ENCODE results near the gene PVR. TPM values are rescaled to one million over a fixed set of nuclear protein-coding genes. Genes with fewer than 3 reads are reported as not detected.
"Not testable (repeated sequence)": the region's sequence is repeated elsewhere in the genome, so short reads cannot be mapped to it uniquely, and the experiment has no call there.

PVR gene
- total and polyA plus RNA-seq, 12 donors = 28.7 to 57.8 (median 45.0) TPM

- DNase-seq = peak in 1 of 7 donors; percentile 36
- TF ChIP-seq POLR2A (IDR thresholded peaks at IDR 0.05) (no peak), CTCF (IDR thresholded peaks at IDR 0.05) (no peak)
- Histone ChIP-seq H3K9me3 (replicated peaks in 1 of 3) (no peaks in the 10 kb centered on the region), H3K4me1 (replicated peaks in 1 of 2) (no peaks in the 10 kb centered on the region), H3K4me3 (no peak overlapping the region), H3K27ac (no peak overlapping the region), H3K36me3 (replicated peaks in 1 of 2) (no peaks in the 10 kb centered on the region), H3K27me3 (no peaks in the 10 kb centered on the region)
- WGBS, 4 donors = 58 to 72% (median 62%) methylated on average over 2 of the region's 2 CpGs
- intact Hi-C loops (cut with DNase I) = no loop called here
Measured at GRCh38 chr19:44668985-44669764, 25.5 kb downstream of the PVR start.

GRCh38 chr19:44670027-44670426, 26.3 kb downstream of the PVR start:
- intact Hi-C loops (cut with DNase I) = not testable (repeated sequence)
- WGBS, 4 donors = 95 to 100% (median 97%) methylated on average over 2 of the region's 2 CpGs

GRCh38 chr19:44671400-44671799, 27.7 kb downstream of the PVR start, which contains the start of gene CEACAM19:
CEACAM19 (plus strand) TSS chr19:44671482; CDS start chr19:44671932, 450 bp downstream.
- Histone ChIP-seq H3K9me3 (replicated peaks in 1 of 3) (no peaks in the 10 kb centered on the region), H3K4me3 (no peak within 1 kb of the TSS), H3K4me1 (replicated peaks in 1 of 2) (no peaks in the 10 kb centered on the region), H3K27ac (no peak within 1 kb of the TSS), H3K36me3 (replicated peaks in 1 of 2) (no peaks in the 10 kb centered on the region), H3K27me3 (no peaks in the 10 kb centered on the region)
- 73 to 98% (median 84%) methylated on average over 2 of the region's 2 CpGs for WGBS, 4 donors
- intact Hi-C loops (cut with DNase I) = no loop called here
- no peak for DNase-seq
- no peak for TF ChIP-seq POLR2A (IDR thresholded peaks at IDR 0.05)
- no peak for TF ChIP-seq CTCF (IDR thresholded peaks at IDR 0.05)

More at GRCh38 chr19:44670027-44670426, 26.3 kb downstream of the PVR start:
- H3K9me3 ChIP-seq (replicated peaks in 1 of 3); H3K36me3 ChIP-seq (replicated peaks in 1 of 2); DNase-seq; H3K4me1 ChIP-seq (replicated peaks in 1 of 2); H3K27ac ChIP-seq; H3K27me3 ChIP-seq; H3K4me3 ChIP-seq: not testable (repeated sequence)

GRCh38 chr19:44672226-44672625, 28.5 kb downstream of the PVR start:
- intact Hi-C loops (cut with DNase I) = no loop called here
- WGBS, 4 donors = 64 to 87% (median 70%) methylated on average over 1 of the region's 1 CpG
- H3K4me1 ChIP-seq (replicated peaks in 1 of 2) = peaks cover 0 to 3% of the 10 kb centered on the region in 2 donors
- no peaks in the 10 kb centered on the region for H3K27me3 ChIP-seq
- no peak for DNase-seq
- no peaks in the 10 kb centered on the region for H3K9me3 ChIP-seq (replicated peaks in 1 of 3)
- TF ChIP-seq POLR2A (IDR thresholded peaks at IDR 0.05) = no peak
- no peak for TF ChIP-seq CTCF (IDR thresholded peaks at IDR 0.05)
- no peak overlapping the region for H3K27ac ChIP-seq
- no peaks in the 10 kb centered on the region for H3K36me3 ChIP-seq (replicated peaks in 1 of 2)
- H3K4me3 ChIP-seq = no peak overlapping the region

- no peak for TF ChIP-seq CTCF (IDR thresholded peaks at IDR 0.05)
- 80 to 94% (median 92%) methylated on average over 3 to 4 of the region's 4 CpGs for WGBS, 4 donors
- H3K27me3 ChIP-seq = no peaks in the 10 kb centered on the region
- H3K4me1 ChIP-seq (replicated peaks in 1 of 2) = peaks cover 0 to 8% of the 10 kb centered on the region in 2 donors
- H3K36me3 ChIP-seq (replicated peaks in 1 of 2) = no peaks in the 10 kb centered on the region
- no peak overlapping the region for H3K27ac ChIP-seq
- DNase-seq = no peak
- H3K9me3 ChIP-seq (replicated peaks in 1 of 3) = no peaks in the 10 kb centered on the region
- intact Hi-C loops (cut with DNase I) = no loop called here
- H3K4me3 ChIP-seq = no peak overlapping the region
Measured at GRCh38 chr19:44673510-44673909, 29.8 kb downstream of the PVR start.

Data from adrenal gland (tissue), 12 donors.